Endothelial cell of umbilical vein (primary cell): ENCODE measurements around the gene CTNNB1. TPM values are rescaled to one million over a fixed set of nuclear protein-coding genes. Genes with fewer than 3 reads are reported as not detected.

Experiments used
- BruUV-seq: library from RNA; stranded (reverse); fragments of 400-500 nt; replicated peaks from 2 replicates; lab custom pipeline; 2021; lab: Mats Ljungman, UMichigan
- CTCF ChIA-PET: fragments of 300-600, 350-600 bp; sonication (Branson Sonifier 250); formaldehyde crosslinking; loops from one replicate; lab custom pipeline; 2021; ENCODE audit warnings: antibody characterized with exemption, inconsistent platforms; lab: Charles Lee
- POLR2A ChIA-PET: fragments of 300-600, 350-600 bp; sonication (Branson Sonifier 250); formaldehyde crosslinking; loops from one replicate; lab custom pipeline; 2021; ENCODE audit warnings: antibody characterized with exemption, inconsistent platforms; lab: Charles Lee
- DNase-seq: peaks from one replicate; pipeline ENCODE4 v3.0.0-alpha.2; 2011; ENCODE audit warnings: low read depth, low spot score
- FAIRE-seq: peaks from 2 replicates; lab custom pipeline; 2011; peaks lifted over from hg19 to GRCh38; lab: Jason Lieb, UNC
- H2AFZ ChIP-seq: 2 replicates; pipeline ENCODE4 v1.6.0; 2012; ENCODE audit warnings: low read depth, low read length, control low read depth, inconsistent platforms
- H3K27ac ChIP-seq: 2 replicates; pipeline ENCODE4 v1.5.1; 2011; ENCODE audit warnings: low read depth, mild to moderate bottlenecking, control low read depth, low read length, moderate library complexity; ENCODE audit not compliant: insufficient read depth
- H3K27me3 ChIP-seq, 2 experiments: 2 replicates each; pipeline versions ENCODE4 v1.6.0 to v1.6.1; 2011; ENCODE audit warnings: low read length in 2 of 2, mixed read lengths in 1 of 2; ENCODE audit not compliant: control insufficient read depth in 2 of 2, insufficient read depth in 2 of 2
- H3K36me3 ChIP-seq, 2 experiments: 2 replicates in 1 of 2; 3 replicates in 1 of 2; pipeline ENCODE4 v1.5.1; 2011; ENCODE audit warnings: low read length in 2 of 2, mild to moderate bottlenecking in 1 of 2, moderate library complexity in 1 of 2; ENCODE audit not compliant: control insufficient read depth in 2 of 2, insufficient read depth in 2 of 2; ENCODE audit errors: extremely low read depth in 1 of 2
- H3K4me1 ChIP-seq: 3 replicates; pipeline ENCODE4 v1.5.1; 2011; ENCODE audit warnings: mild to moderate bottlenecking, low read length; ENCODE audit not compliant: control insufficient read depth, insufficient read depth; ENCODE audit errors: extremely low read depth
- H3K4me2 ChIP-seq: 2 replicates; pipeline ENCODE4 v1.6.1; 2011; ENCODE audit warnings: low read length, control low read depth, mixed read lengths; ENCODE audit not compliant: insufficient read depth
- H3K4me3 ChIP-seq, 3 experiments: fragments of 200-600 bp in 1 of 3; sonication (generic), shearing (Covaris generic) in 1 of 3; replicated peaks in 1 of 3; 2 replicates each; pipeline ENCODE4 v1.5.1; 2011 to 2016; ENCODE audit warnings: control low read depth in 3 of 3, low read length in 3 of 3, mild to moderate bottlenecking in 2 of 3, inconsistent platforms in 1 of 3, low read depth in 1 of 3, moderate library complexity in 1 of 3; ENCODE audit not compliant: insufficient read depth in 1 of 3
- H3K79me2 ChIP-seq: 2 replicates; pipeline ENCODE4 v1.6.0; 2012; ENCODE audit warnings: low read length, inconsistent platforms; ENCODE audit not compliant: control insufficient read depth, insufficient read depth
- H3K9ac ChIP-seq: replicated peaks from 2 replicates; pipeline ENCODE3; 2011; ENCODE audit warnings: low read length, control low read depth; ENCODE audit not compliant: insufficient read depth; ENCODE audit errors: extremely low read depth
- H3K9me1 ChIP-seq: replicated peaks from 3 replicates; pipeline ENCODE4 v1.6.0; 2011; ENCODE audit warnings: mild to moderate bottlenecking, low read length; ENCODE audit not compliant: control insufficient read depth, insufficient read depth; ENCODE audit errors: extremely low read depth
- H3K9me3 ChIP-seq: replicated peaks from 2 replicates; pipeline ENCODE4 v1.5.1; 2012; ENCODE audit warnings: low read length, inconsistent platforms; ENCODE audit not compliant: control insufficient read depth, insufficient read depth
- H4K20me1 ChIP-seq: replicated peaks from 2 replicates; pipeline ENCODE3; 2011; ENCODE audit warnings: mild to moderate bottlenecking, low read length; ENCODE audit not compliant: control insufficient read depth, insufficient read depth; ENCODE audit errors: extremely low read depth
- EZH2 ChIP-seq: IDR thresholded peaks from 2 replicates; pipeline ENCODE4 v1.6.1; 2012; ENCODE audit warnings: borderline replicate concordance, low read depth, mild to moderate bottlenecking, moderate library complexity, low read length, inconsistent platforms; ENCODE audit not compliant: severe bottlenecking
- FOS ChIP-seq: IDR thresholded peaks from 2 replicates; pipeline ENCODE4 v1.6.1; 2011; ENCODE audit warnings: mild to moderate bottlenecking, low read length, moderate library complexity, borderline replicate concordance; ENCODE audit not compliant: insufficient read depth
- GATA2 ChIP-seq: IDR thresholded peaks from 2 replicates; pipeline ENCODE4 v1.7.0; 2011; ENCODE audit warnings: low read depth, mild to moderate bottlenecking, moderate library complexity, mixed read lengths, low read length; ENCODE audit not compliant: insufficient read length, insufficient read depth
- JUN ChIP-seq: IDR thresholded peaks from 2 replicates; pipeline ENCODE4 v1.6.1; 2011; ENCODE audit warnings: borderline replicate concordance, low read depth; ENCODE audit not compliant: insufficient read length, insufficient read depth
- MYC ChIP-seq: IDR thresholded peaks from one replicate; pipeline ENCODE4 v1.6.1; 2011; ENCODE audit warnings: mild to moderate bottlenecking, low read depth, low read length
- POLR2A ChIP-seq: IDR thresholded peaks from 2 replicates; pipeline ENCODE4 v1.6.1; 2012; ENCODE audit warnings: low read depth, mild to moderate bottlenecking, control low read depth, low read length
- POLR2AphosphoS5 ChIP-seq: IDR thresholded peaks from 2 replicates; pipeline ENCODE4 v1.6.1; 2012; ENCODE audit warnings: low read depth, mild to moderate bottlenecking, control low read depth, low read length, moderate library complexity; ENCODE audit not compliant: insufficient read depth
- dilution Hi-C: fragments of 300-500 bp; cut with MboI; formaldehyde crosslinking; loops from one replicate; pipeline ENCODE4 v1.15.0; 2019; ENCODE audit warnings: low sequenced_read_pairs; ENCODE audit not compliant: extremely low pct_ligation_motif_present
- intact Hi-C: fragments of 100-400 bp; cut with micrococcal nuclease; formaldehyde crosslinking; loops from one replicate; pipeline ENCODE4 v1.10.0; 2022
- polyA plus RNA-seq, 4 experiments: library from polyadenylated mRNA; depleted of rRNA in 3 of 4; stranded (reverse) in 3 of 4; unstranded in 1 of 4; fragments of >200 nt; gene quantifications; 2 replicates each; pipeline versions ENCODE4 v1.2.1 to v1.2.3, GENCODE V29; 2011 to 2012; ENCODE audit warnings: missing spikeins in 1 of 4
- total RNA-seq: library from RNA; stranded (reverse); gene quantifications from 2 replicates; pipeline ENCODE4 v1.2.3, GENCODE V29; 2021
- TF ChIP-seq, protein P1 (sequence below): IDR thresholded peaks from 2 replicates; pipeline ENCODE4 v1.6.1; 2011; ENCODE audit not compliant: insufficient read depth, insufficient read length
- TF ChIP-seq, protein P2 (sequence below), 2 donors: IDR thresholded peaks; 1 replicate in 1 of 2; 2 replicates in 1 of 2; pipeline ENCODE4 v1.5.1; 2011; ENCODE audit warnings: low read length in 2 of 2, mild to moderate bottlenecking in 2 of 2, moderate library complexity in 2 of 2, control low read depth in 1 of 2, inconsistent platforms in 1 of 2, low read depth in 1 of 2; ENCODE audit not compliant: insufficient read depth in 1 of 2; ENCODE audit errors: extremely low read depth in 1 of 2

Gene CTNNB1
- total and polyA plus RNA-seq, 2 donors (not counting 3 experiments of a cell fraction or from before 2014, with no cell fraction given): 513 to 906 TPM

DNA sequence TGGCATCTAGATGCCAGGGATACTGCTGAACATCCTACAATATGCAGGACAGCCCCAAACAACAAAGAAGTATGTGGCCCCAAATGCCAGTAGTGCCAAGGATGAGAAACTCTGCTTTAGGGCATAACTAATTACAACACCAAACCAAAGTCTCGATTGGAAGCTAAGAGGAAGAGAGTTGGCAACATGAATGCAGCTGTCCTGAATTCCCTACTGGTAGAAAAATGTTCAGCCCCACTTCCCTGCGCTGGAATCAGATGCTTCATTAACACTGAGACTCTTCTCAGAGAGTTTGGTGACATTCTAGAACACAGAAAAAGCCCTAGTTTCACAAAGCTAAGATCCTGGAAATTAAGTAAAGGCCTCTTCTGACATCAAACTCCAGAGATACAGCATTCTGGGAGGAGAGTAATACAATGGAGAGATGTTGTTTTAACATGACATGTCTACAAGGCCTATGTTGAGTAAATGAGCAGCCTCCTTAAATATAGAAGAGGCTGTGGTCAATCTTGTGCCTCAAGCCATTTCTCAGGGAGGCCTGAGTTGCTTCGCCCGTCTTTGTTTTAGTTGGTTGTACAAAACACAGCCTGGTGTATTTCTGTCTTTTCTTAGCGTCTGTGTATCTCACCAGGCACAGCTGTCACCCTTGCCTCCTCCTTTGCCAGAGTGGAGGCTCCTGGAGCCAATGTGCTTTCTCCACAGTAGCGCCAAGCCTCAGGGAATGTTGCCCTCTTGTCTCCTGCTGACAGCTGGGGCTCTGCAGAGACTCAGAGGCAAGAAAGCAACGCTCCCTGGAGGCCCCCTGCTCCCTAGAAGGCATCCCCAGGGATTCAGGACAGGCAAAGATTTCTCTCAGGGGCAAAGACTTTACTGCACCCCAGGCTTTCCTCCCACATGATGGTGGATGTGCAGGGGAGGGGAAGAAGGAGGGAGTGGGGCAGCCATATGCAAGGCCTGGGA, 25.1 kb upstream of the CTNNB1 start:
- ChIA-PET POLR2A (no interaction called here), CTCF (no interaction called here)
- Histone ChIP-seq H4K20me1 (no peaks in the 10 kb centered on the region), H3K9me3 (no peaks in the 10 kb centered on the region), H3K4me3 (no peak overlapping the region), H3K27me3 (peaks cover 6 to 7% of the 10 kb centered on the region in 2 experiments), H3K9ac (no peak overlapping the region), H3K79me2 (no peaks in the 10 kb centered on the region), H3K4me2 (no peak overlapping the region), H3K27ac (no peak overlapping the region), H3K36me3 (no peaks in the 10 kb centered on the region), H3K4me1 (no peaks in the 10 kb centered on the region), H2AFZ (no peak overlapping the region), H3K9me1 (no peaks in the 10 kb centered on the region)
- FAIRE-seq (no peak), DNase-seq (no peak)
- intact Hi-C loops: no loop called here
- dilution Hi-C loops: no loop called here
- TF ChIP-seq, protein P1, sequence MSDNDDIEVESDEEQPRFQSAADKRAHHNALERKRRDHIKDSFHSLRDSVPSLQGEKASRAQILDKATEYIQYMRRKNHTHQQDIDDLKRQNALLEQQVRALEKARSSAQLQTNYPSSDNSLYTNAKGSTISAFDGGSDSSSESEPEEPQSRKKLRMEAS: no peak
- no peak for TF ChIP-seq EZH2
- no peak for TF ChIP-seq POLR2A
- TF ChIP-seq GATA2: no peak
- TF ChIP-seq MYC: no peak
- TF ChIP-seq, protein P2, sequence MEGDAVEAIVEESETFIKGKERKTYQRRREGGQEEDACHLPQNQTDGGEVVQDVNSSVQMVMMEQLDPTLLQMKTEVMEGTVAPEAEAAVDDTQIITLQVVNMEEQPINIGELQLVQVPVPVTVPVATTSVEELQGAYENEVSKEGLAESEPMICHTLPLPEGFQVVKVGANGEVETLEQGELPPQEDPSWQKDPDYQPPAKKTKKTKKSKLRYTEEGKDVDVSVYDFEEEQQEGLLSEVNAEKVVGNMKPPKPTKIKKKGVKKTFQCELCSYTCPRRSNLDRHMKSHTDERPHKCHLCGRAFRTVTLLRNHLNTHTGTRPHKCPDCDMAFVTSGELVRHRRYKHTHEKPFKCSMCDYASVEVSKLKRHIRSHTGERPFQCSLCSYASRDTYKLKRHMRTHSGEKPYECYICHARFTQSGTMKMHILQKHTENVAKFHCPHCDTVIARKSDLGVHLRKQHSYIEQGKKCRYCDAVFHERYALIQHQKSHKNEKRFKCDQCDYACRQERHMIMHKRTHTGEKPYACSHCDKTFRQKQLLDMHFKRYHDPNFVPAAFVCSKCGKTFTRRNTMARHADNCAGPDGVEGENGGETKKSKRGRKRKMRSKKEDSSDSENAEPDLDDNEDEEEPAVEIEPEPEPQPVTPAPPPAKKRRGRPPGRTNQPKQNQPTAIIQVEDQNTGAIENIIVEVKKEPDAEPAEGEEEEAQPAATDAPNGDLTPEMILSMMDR (IDR thresholded peaks at IDR 0.05; ENCODE audit: extremely low read depth in 1 of 2, insufficient read depth in 1 of 2, low read depth in 1 of 2, low read length in 2 of 2): no peak
- no peak for TF ChIP-seq FOS
- no peak for TF ChIP-seq POLR2AphosphoS5
- TF ChIP-seq JUN: no peak
- BruUV-seq: no TSS peak
